ENCODE measurements around the gene CIDEB.

Gene CIDEB

GRCh38 chr14:24268225-24268624 is 39.6 kb downstream of the CIDEB start:
- no peak overlapping the region for H3K4me2 ChIP-seq (ENCODE audit: low read depth, low read length)
- H4K20me1 ChIP-seq (ENCODE audit: insufficient read depth, low read length): no peaks in the 10 kb centered on the region
- no peak overlapping the region for H2AFZ ChIP-seq (ENCODE audit: low read length)
- no peaks in the 10 kb centered on the region for H3K9me3 ChIP-seq (replicated peaks; ENCODE audit: insufficient read depth, low read length)
- H3K27me3 ChIP-seq (replicated peaks; ENCODE audit: insufficient read depth, low read length): no peaks in the 10 kb centered on the region
- H3K9ac ChIP-seq (ENCODE audit: low read length): no peak overlapping the region
- no peak overlapping the region for H3K27ac ChIP-seq (ENCODE audit: low read length)
- no peaks in the 10 kb centered on the region for H3K36me3 ChIP-seq (replicated peaks; ENCODE audit: insufficient read depth, low read length)
- H3K4me3 ChIP-seq (ENCODE audit: low read length): no peak overlapping the region
- TF ChIP-seq EZH2phosphoT487 (IDR thresholded peaks at IDR 0.05; ENCODE audit: low read length) (no peak), EZH2 (optimal IDR thresholded peaks at IDR 0.05; ENCODE audit: low read depth, low read length) (no peak), CTCF (IDR thresholded peaks at IDR 0.05; ENCODE audit: low read length) (no peak)
- peaks cover 10% of the 10 kb centered on the region for H3K4me1 ChIP-seq (ENCODE audit: low read length)
- 0 out of 2 replicates have a peak, but pooled peaks cover 5% of the 10 kb centered on the region for H3K79me2 ChIP-seq (ENCODE audit: low read length)
- H3K9me2 ChIP-seq (replicated peaks; ENCODE audit: insufficient read depth, low read length): no peaks in the 10 kb centered on the region
- DNase-seq: no peak
- H3F3A ChIP-seq (ENCODE audit: insufficient read depth, low read length): no peaks in the 10 kb centered on the region

- no peak for DNase-seq
- Histone ChIP-seq H3K36me3 (replicated peaks; ENCODE audit: insufficient read depth, low read length) (no peaks in the 10 kb centered on the region), H3K27me3 (replicated peaks; ENCODE audit: insufficient read depth, low read length) (no peaks in the 10 kb centered on the region), H3K27ac (ENCODE audit: low read length) (no peak overlapping the region), H3K9ac (ENCODE audit: low read length) (no peak overlapping the region), H2AFZ (ENCODE audit: low read length) (no peak overlapping the region), H3K4me1 (ENCODE audit: low read length) (peaks cover 8% of the 10 kb centered on the region), H3K9me3 (replicated peaks; ENCODE audit: insufficient read depth, low read length) (no peaks in the 10 kb centered on the region), H3K79me2 (ENCODE audit: low read length) (0 out of 2 replicates have a peak, but pooled peaks cover 5% of the 10 kb centered on the region), H3K4me2 (ENCODE audit: low read depth, low read length) (no peak overlapping the region), H4K20me1 (ENCODE audit: insufficient read depth, low read length) (no peaks in the 10 kb centered on the region), H3F3A (ENCODE audit: insufficient read depth, low read length) (no peaks in the 10 kb centered on the region), H3K4me3 (ENCODE audit: low read length) (no peak overlapping the region), H3K9me2 (replicated peaks; ENCODE audit: insufficient read depth, low read length) (no peaks in the 10 kb centered on the region)
- TF ChIP-seq EZH2 (optimal IDR thresholded peaks at IDR 0.05; ENCODE audit: low read depth, low read length): no peak
- no peak for TF ChIP-seq EZH2phosphoT487 (IDR thresholded peaks at IDR 0.05; ENCODE audit: low read length)
- no peak for TF ChIP-seq CTCF (IDR thresholded peaks at IDR 0.05; ENCODE audit: low read length)
Observed at GRCh38 chr14:24267516-24267915, 40.3 kb downstream of the CIDEB start.

DNA sequence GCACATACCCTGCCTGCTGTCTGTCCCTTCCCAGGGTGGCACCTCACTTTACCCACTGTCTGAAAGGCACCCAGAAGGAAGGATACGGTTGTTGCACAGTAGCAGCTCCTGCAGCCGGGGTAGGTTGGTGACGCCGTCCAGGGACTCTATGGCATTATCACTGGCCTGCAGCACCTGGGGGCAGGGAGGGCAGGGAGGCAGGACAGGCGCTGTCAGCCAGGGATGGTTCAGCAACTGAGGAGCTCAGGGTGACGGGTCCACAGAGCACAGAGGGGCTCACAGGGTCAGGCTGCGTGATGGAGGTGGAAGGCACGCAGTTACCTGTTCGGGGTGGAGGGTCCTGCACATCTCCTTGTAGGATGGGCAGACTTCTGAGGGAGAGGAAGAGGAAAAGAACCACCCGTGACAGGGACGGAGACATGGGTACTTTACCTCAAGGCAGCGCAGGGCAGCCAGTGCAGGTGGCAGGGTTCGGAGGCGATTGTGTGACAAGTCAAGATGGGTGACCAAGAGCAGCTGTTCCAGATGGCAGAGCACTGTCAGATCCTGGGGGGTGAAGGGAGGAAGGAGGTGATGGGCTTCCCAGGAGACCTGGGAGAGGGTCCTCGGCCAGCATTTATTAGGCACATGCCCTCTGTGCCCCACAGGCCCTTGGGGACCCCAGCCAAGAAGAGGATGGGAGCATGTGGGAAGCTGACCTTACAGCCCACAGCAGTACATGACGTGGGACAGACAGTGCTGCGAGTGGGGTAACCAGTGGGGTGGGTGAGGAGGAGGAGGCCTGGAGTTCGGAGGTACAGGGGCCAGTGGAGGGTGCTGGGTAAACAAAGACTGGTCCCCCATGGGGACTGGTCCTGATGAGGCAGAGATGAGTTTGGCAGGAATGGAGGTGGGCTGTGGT is 41.2 kb downstream of the CIDEB start:
- Histone ChIP-seq H3K4me1 (ENCODE audit: low read length) (no peaks in the 10 kb centered on the region), H3K4me2 (ENCODE audit: low read depth, low read length) (no peak overlapping the region), H3K27me3 (replicated peaks; ENCODE audit: insufficient read depth, low read length) (no peaks in the 10 kb centered on the region), H3K4me3 (ENCODE audit: low read length) (no peak overlapping the region), H2AFZ (ENCODE audit: low read length) (no peak overlapping the region), H3K27ac (ENCODE audit: low read length) (no peak overlapping the region), H3K79me2 (ENCODE audit: low read length) (0 out of 2 replicates have a peak, but pooled peaks cover 5% of the 10 kb centered on the region), H3K9ac (ENCODE audit: low read length) (no peak overlapping the region), H4K20me1 (ENCODE audit: insufficient read depth, low read length) (no peaks in the 10 kb centered on the region), H3F3A (ENCODE audit: insufficient read depth, low read length) (no peaks in the 10 kb centered on the region), H3K36me3 (replicated peaks; ENCODE audit: insufficient read depth, low read length) (no peaks in the 10 kb centered on the region), H3K9me2 (replicated peaks; ENCODE audit: insufficient read depth, low read length) (no peaks in the 10 kb centered on the region), H3K9me3 (replicated peaks; ENCODE audit: insufficient read depth, low read length) (no peaks in the 10 kb centered on the region)
- TF ChIP-seq EZH2phosphoT487 (IDR thresholded peaks at IDR 0.05; ENCODE audit: low read length) (no peak), EZH2 (optimal IDR thresholded peaks at IDR 0.05; ENCODE audit: low read depth, low read length) (no peak), CTCF (IDR thresholded peaks at IDR 0.05; ENCODE audit: low read length) (no peak)
- no peak for DNase-seq

All from MM.1S (cell line).